Ovary (tissue), 3 donors: ENCODE data around the gene TMIGD1.

ENCODE experiments used
- POLR2A ChIP-seq: fragments of 450-650 bp; IDR thresholded peaks from one replicate; pipeline ENCODE4 v1.6.1; 2017; ENCODE audit warnings: antibody characterized with exemption, mild to moderate bottlenecking, moderate library complexity
- TF ChIP-seq, protein P1 (sequence below), 3 donors: fragments of 450-650 bp in 2 of 3; fragments of 200-600 bp in 1 of 3; IDR thresholded peaks; one replicate each; pipeline versions ENCODE4 v1.5.1 to v1.8.0; 2016 to 2022; ENCODE audit warnings: antibody characterized with exemption in 3 of 3, mild to moderate bottlenecking in 1 of 3
- donor health status: DM: no; HTN: no; CAD: no.

DNA sequence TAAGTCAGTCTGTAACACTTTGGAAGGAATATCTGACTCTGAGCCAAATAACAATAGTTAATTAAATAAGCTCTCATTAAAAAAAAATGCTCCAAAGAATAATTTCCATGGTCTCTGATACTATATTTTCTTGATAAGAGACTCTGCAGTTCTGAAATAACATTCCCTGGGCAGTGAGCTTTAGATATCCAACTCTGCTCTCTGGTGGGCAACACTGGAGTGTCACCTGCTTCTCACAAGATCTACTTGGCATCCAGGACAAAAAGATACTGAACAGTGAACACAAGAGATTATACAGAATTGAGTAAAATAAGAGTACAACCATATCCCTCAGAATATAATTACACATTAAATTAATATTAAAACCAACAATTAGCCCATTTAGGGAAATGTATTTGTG lies 55.8 kb downstream of the TMIGD1 start:
- TF ChIP-seq POLR2A, result no peak
- TF ChIP-seq, protein P1, sequence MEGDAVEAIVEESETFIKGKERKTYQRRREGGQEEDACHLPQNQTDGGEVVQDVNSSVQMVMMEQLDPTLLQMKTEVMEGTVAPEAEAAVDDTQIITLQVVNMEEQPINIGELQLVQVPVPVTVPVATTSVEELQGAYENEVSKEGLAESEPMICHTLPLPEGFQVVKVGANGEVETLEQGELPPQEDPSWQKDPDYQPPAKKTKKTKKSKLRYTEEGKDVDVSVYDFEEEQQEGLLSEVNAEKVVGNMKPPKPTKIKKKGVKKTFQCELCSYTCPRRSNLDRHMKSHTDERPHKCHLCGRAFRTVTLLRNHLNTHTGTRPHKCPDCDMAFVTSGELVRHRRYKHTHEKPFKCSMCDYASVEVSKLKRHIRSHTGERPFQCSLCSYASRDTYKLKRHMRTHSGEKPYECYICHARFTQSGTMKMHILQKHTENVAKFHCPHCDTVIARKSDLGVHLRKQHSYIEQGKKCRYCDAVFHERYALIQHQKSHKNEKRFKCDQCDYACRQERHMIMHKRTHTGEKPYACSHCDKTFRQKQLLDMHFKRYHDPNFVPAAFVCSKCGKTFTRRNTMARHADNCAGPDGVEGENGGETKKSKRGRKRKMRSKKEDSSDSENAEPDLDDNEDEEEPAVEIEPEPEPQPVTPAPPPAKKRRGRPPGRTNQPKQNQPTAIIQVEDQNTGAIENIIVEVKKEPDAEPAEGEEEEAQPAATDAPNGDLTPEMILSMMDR (IDR thresholded peaks at IDR 0.05), result no peak
